GM12864 (cell line): ENCODE results near the gene MAGI1.

Experiments
- DNase-seq: peaks from one replicate; pipeline ENCODE4 v3.0.0-alpha.2; 2011; ENCODE audit warnings: low read depth
- H3K4me3 ChIP-seq: 2 replicates; pipeline ENCODE4 v1.5.1; 2011; ENCODE audit warnings: mild to moderate bottlenecking, low read depth, low read length, control low read depth
- CTCF ChIP-seq: IDR thresholded peaks from 2 replicates; pipeline ENCODE4 v1.5.1; 2011; ENCODE audit warnings: low read depth, mild to moderate bottlenecking, moderate library complexity, low read length, control low read depth, inconsistent platforms; ENCODE audit errors: missing control alignments

The MAGI1 gene

GRCh38 chr3:65532215-65532614 is 506.5 kb downstream of the MAGI1 start:
- no peak overlapping the region for H3K4me3 ChIP-seq
- no peak for TF ChIP-seq CTCF
- no peak for DNase-seq

GRCh38 chr3:65531499-65531898 is 507.2 kb downstream of the MAGI1 start:
- H3K4me3 ChIP-seq: no peak overlapping the region
- DNase-seq: no peak
- no peak for TF ChIP-seq CTCF

GRCh38 chr3:65526656-65527055 is 512.1 kb downstream of the MAGI1 start:
- DNase-seq: no peak
- no peak for TF ChIP-seq CTCF
- no peak overlapping the region for H3K4me3 ChIP-seq

- TF ChIP-seq CTCF: no peak
- DNase-seq: no peak
- no peak overlapping the region for H3K4me3 ChIP-seq
These were observed 514.1 kb downstream of the MAGI1 start for GRCh38 chr3:65524584-65524983.

GRCh38 chr3:65523878-65524277 is 514.8 kb downstream of the MAGI1 start:
- no peak overlapping the region for H3K4me3 ChIP-seq
- TF ChIP-seq CTCF: no peak
- no peak for DNase-seq

- no peak for DNase-seq
- no peak overlapping the region for H3K4me3 ChIP-seq
These were observed 517.7 kb downstream of the MAGI1 start for GRCh38 chr3:65521032-65521431.

More at GRCh38 chr3:65521032-65521431, 517.7 kb downstream of the MAGI1 start:
- TF ChIP-seq CTCF: no peak
